Measurements from ENCODE around the gene ZNF280C.
"Not testable (repeated sequence)": the region's sequence is repeated elsewhere in the genome, so short reads cannot be mapped to it uniquely, and the experiment has no call there.

Gene ZNF280C

GRCh38 chrX:130261296-130261893 lies 7.3 kb downstream of the ZNF280C start:
- no peak for DNase-seq (ENCODE audit: low read depth in 2 of 2)

GRCh38 chrX:130260316-130260715 lies 8.4 kb downstream of the ZNF280C start:
- no peak for DNase-seq (ENCODE audit: low read depth in 2 of 2)

- no peak for DNase-seq (ENCODE audit: low read depth in 2 of 2)
Observed at GRCh38 chrX:130253916-130254315, 14.8 kb downstream of the ZNF280C start.

GRCh38 chrX:130251671-130252070 lies 17.0 kb downstream of the ZNF280C start:
- no peak for DNase-seq (ENCODE audit: low read depth in 2 of 2)

GRCh38 chrX:130247996-130248395 lies 20.7 kb downstream of the ZNF280C start:
- DNase-seq (ENCODE audit: low read depth in 2 of 2) = no peak

GRCh38 chrX:130246084-130246483 lies 22.6 kb downstream of the ZNF280C start:
- DNase-seq (ENCODE audit: low read depth in 2 of 2) = no peak

GRCh38 chrX:130245441-130245840 lies 23.3 kb downstream of the ZNF280C start:
- DNase-seq (ENCODE audit: low read depth in 2 of 2) = no peak

GRCh38 chrX:130231184-130231583 lies 37.5 kb downstream of the ZNF280C start:
- not testable (repeated sequence) for DNase-seq (ENCODE audit: low read depth in 2 of 2)

GRCh38 chrX:130228871-130229270 lies 39.8 kb downstream of the ZNF280C start:
- DNase-seq (ENCODE audit: low read depth in 2 of 2) = no peak

GRCh38 chrX:130224810-130225209 lies 43.9 kb downstream of the ZNF280C start:
- no peak for DNase-seq (ENCODE audit: low read depth in 2 of 2)

- DNase-seq (ENCODE audit: low read depth in 2 of 2) = no peak
Observed at GRCh38 chrX:130216320-130216719, 52.4 kb downstream of the ZNF280C start.

GRCh38 chrX:130213376-130213775 lies 55.3 kb downstream of the ZNF280C start:
- DNase-seq (ENCODE audit: low read depth in 2 of 2) = no peak

GRCh38 chrX:130212371-130212770 lies 56.3 kb downstream of the ZNF280C start:
- no peak for DNase-seq (ENCODE audit: low read depth in 2 of 2)

GRCh38 chrX:130211415-130212186 lies 57.1 kb downstream of the ZNF280C start:
- no peak for DNase-seq (ENCODE audit: low read depth in 2 of 2)

GRCh38 chrX:130204647-130205046 lies 64.1 kb downstream of the ZNF280C start:
- DNase-seq (ENCODE audit: low read depth in 2 of 2) = no peak

GRCh38 chrX:130197464-130197863 lies 71.2 kb downstream of the ZNF280C start:
- no peak for DNase-seq (ENCODE audit: low read depth in 2 of 2)

GRCh38 chrX:130196466-130196865 lies 72.2 kb downstream of the ZNF280C start:
- no peak for DNase-seq (ENCODE audit: low read depth in 2 of 2)

- no peak for DNase-seq (ENCODE audit: low read depth in 2 of 2)
Observed at GRCh38 chrX:130190801-130191200, 77.9 kb downstream of the ZNF280C start.

- no peak for DNase-seq (ENCODE audit: low read depth in 2 of 2)
Observed at GRCh38 chrX:130186651-130187050, 82.0 kb downstream of the ZNF280C start.

- DNase-seq (ENCODE audit: low read depth in 2 of 2) = no peak
Observed at GRCh38 chrX:130184857-130185256, 83.8 kb downstream of the ZNF280C start.

GRCh38 chrX:130184168-130184567 lies 84.5 kb downstream of the ZNF280C start:
- no peak for DNase-seq (ENCODE audit: low read depth in 2 of 2)

GRCh38 chrX:130179579-130180215 lies 89.0 kb downstream of the ZNF280C start:
- DNase-seq (ENCODE audit: low read depth in 2 of 2) = no peak

- no peak for DNase-seq (ENCODE audit: low read depth in 2 of 2)
Observed at GRCh38 chrX:130179170-130179569, 89.5 kb downstream of the ZNF280C start.
